Measurements from ENCODE around the gene ERC2.

GRCh38 chr3:56467108-56467507 lies 1.2 kb downstream of the ERC2 start:
- TF ChIP-seq CTCF (IDR thresholded peaks at IDR 0.05; ENCODE audit: insufficient read depth, low read length, poor library complexity, severe bottlenecking) (no peak), EZH2phosphoT487 (conservative IDR thresholded peaks at IDR 0.05; ENCODE audit: low read length) (no peak)

Data from SU-DHL-6 (cell line).